C1 segment of cervical spinal cord (tissue), 14 donors: ENCODE results near the gene SUSD5.
A peak's percentile ranks its signal among the peaks of the same experiment; 100 is the strongest.

Experiments
- DNase-seq, 14 donors: peaks; one replicate each; lab custom pipeline; 2025; lab: John Stamatoyannopoulos, UW

Gene SUSD5

DNA sequence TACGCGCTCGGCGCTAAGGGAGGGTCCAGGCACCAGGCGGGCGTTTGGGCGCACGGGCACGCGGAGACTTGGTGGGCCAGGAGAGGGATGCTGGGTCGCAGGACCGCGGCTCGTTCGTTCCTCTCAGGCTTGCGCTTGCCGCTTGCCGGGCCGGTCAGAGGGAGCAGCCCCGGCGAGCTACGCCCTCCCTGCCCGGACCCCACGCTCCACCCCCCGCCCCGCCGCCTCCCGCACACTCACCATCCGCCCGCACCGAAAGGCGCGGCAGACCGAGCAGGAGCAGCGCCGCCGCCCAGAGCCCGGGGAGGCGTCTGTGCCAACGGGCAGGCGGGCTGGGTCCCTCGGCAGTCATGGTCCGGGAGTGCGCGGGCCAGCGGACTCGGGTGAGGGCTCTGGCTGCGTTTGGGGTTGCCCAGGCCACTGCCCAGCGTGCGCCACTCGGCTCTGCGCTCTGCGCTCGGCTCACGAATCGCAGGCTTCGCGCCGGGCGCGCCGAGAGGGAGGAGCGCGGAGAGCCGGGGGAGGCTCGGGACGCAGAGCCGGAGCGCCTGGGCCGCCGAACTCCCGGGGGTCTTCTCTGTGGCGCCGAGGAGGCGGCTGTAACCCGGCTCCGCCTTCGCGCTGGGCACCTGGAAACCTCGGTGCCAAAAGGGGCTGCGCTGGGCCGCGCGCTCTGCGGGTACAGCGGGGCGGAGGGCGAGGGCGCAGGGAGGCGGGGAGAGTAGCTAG is at the start of gene SUSD5:
Gene SUSD5, minus strand, starts transcription at position 365 of the 729 bp plus-strand sequence. Its CDS starts 13 bp downstream, at position 352.
- DNase-seq: peak in 2 of 14 donors; percentile 22 to 35

DNA sequence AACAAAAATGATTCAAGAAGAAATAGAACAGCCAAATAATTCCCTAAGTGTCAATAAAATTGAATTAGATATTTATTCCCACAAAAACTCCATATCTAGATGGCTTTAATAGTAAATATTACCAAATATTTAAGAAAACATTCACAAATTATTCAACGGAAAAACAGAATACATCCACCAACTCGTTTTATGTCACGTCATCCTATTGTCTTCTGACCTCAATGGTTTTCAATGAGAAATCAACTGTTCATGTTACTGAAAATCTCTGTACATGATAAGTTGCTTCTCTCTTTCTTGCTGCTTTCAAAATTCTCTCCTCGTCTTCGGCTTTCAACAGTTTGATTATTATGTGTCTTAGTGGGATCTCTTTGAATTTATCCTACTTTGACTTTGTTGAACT is 41.5 kb upstream of the SUSD5 start:
- DNase-seq: no peak

DNA sequence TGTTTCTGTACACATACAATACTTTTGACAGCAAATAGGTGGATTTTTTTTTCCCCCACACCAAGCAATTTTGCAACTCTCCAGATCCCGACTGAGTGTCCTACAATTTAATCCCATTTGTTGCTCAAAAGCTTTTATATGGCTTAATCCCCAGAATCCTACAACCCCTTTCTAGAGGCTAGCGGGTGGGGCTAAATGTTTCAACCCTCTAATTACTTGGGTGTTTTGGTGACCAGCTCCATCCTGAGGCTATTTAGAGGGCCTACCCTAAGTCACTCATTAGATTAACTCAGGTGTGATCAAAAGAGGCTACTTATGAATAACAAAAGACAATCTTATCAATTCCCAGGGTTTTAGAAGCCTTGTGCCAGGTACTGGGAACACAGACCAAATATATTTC is 37.6 kb upstream of the SUSD5 start:
- no peak for DNase-seq

GRCh38 chr3:33250712-33251111 is 32.1 kb upstream of the SUSD5 start:
- DNase-seq: no peak

DNA sequence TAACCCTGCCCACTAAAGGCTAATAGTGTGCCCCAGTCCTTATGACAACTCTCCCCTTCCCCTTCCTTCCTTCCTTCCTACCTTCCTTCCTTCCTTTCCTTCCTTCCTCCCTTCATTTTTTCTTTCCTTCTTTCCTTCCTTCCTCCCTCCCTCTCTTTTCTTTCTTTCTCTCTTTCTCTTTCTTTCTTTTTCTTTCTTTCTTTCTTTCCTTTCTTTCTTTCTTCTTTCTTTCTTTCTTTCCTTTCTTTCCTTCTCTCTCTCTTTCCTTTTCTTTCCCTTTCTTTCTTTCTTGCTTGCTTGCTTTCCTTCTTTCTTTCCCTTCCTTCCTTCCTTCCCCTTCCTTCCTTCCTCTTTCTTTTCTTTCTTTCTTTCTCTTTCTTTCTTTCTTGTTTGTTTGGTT is 28.2 kb upstream of the SUSD5 start:
- no peak for DNase-seq

- DNase-seq: no peak
These were observed 21.7 kb upstream of the SUSD5 start for GRCh38 chr3:33240261-33240660.

DNA sequence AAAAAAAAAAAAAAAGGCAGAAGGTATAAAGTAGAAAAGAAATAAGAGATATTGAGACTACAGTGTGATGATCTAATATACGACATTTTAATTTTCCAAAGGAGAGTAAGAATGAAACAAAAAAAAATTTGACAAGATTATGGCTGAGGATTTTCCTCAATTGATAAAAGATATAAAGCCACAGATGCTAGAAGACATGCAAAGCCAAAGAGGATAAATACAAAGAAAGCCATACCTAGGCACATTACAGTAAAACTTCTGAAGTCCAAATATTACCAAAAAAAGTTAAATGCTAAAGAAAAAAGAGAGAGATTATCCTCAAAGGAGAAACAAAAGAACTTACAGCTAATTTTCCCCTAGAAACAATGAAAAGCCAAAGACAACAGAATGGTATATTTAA is 20.3 kb upstream of the SUSD5 start:
- no peak for DNase-seq

DNA sequence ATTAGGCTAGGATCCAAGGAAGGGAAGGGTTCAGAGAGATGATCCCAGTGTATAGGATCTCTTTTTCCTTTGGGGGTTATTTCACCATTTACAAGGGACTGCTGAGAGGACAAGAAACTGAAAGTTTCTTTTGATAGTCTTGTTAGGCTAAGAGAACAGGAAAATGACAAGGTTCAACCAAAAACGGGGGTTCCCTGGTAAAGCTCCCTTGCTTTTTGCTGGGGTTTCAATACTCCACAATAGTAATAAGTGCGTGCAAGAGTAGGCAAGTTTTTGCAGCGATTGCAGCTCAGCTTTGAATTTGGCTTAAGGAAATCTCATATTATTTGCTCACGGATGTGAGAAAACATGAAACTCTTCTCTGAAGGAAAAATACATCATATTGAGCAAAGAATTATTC is 18.8 kb upstream of the SUSD5 start:
- DNase-seq: no peak

DNA sequence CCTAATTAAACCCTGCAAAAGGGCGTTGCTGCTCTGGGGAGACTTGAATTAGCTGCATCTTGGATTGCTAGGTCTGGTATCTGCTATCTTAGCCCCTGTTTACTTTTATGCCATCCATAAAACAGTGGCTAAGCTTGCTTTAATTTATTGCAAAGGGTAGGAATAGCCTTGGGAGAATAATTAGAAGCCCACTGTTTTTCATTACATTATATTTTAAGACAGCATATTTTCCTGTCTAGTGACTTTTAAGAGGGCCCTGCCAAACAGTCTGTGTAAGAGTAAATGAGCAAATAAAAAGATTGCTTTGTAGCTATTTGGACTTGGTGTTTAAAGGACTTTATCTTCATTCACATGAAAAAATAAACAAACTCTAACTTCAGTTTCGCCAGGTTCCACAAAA is 17.4 kb upstream of the SUSD5 start:
- no peak for DNase-seq

DNA sequence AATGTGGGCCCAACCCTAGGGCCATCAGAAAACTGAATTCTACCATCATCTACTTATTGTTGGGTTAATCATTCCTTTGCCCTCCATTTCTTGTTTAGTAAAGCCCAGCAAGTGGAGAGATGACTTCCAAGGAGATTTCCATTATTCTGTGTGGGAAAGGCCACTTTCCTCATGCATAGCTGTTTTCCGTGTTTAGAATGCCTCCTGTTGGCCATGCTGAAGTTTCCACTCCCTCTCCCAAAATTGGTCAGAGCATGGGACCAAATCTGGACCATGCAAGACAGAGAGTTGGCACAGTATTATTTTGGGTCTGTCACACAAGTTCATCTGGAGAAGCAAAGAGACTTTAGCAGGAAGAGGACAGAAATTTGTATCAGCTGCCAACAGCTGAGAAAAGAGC is 15.3 kb upstream of the SUSD5 start:
- DNase-seq: no peak

DNA sequence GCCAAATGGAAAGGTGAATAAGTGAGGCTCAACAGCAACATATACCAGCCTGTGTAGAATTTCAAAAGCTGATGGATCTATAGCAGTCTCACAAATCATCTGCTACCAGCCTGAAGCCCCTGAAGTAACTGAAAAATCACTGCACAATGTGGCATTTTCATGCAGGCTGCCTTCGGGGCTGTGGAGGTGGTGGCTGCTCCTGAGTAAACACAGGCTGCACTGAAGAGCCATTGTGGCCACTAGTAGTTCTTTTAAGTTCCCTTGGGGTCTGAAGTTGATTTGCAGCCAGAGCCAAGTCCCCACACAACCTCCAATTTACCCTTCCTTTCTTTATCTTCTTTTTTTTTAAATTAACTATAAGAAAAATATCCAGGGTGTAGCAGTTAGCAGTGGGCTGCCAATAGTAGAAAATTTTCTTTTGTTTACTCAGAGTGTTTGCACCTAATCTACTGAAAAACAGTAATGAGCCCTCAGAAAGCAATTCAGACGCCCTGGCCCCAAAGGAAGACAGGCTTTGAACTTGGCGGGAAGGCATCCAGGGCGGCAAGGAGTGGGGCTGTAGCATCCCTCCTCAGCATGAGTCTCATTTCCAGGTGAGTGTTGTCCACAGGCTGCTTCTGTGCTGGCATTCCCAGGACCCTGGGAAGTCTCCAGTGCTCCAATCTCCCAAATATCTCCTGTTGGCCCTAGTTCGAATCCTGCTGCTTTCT is 13.3 kb upstream of the SUSD5 start:
- no peak for DNase-seq

- no peak for DNase-seq
These were observed 11.3 kb upstream of the SUSD5 start for GRCh38 chr3:33229947-33230346.

- DNase-seq: no peak
These were observed 10.5 kb upstream of the SUSD5 start for GRCh38 chr3:33229066-33229465.

- DNase-seq: no peak
These were observed 2.6 kb upstream of the SUSD5 start for GRCh38 chr3:33221241-33221640.

DNA sequence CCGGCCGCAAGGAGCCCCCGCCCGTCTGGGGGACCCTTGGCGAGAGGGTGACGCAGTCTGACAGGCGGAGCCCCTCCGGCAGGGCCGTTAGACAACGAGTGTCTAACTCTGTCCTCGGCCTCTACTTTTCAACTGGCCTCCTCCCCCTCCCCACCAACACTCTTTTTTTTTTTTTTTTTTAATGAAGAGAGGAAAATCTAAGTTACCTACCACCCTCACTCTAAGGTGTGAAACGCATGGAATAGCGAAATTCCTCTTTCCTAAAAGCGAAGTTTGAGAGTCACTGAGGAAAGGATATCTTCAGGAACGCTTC is 521 bp upstream of the SUSD5 start:
- DNase-seq: no peak

DNA sequence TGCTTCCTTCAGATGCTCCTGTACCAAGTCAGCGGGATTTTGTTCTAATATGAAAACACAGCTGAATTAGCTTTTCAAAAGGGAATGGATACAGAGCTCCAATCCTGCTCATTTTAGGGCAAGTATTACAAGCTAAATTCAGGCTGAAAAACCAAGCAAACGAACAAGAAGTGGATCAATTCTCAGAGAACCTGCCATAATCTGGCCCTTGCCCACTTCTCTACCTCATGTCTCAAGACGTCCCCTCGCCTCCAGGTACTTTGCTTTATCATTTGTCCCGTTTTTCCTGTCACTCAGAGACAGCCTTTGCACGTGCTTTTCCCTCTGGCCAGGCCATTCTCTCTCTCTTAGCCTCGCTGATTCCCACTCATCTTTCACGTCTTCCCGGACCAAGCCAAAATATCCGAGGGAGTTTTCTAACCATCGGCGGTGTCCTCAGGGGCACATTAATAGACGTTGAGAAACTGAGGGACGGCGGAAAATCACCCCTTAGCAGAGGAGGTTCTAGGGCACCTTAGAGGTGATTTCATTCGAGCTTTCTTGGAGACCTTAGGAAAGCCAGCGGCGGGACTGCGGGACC is 654 bp downstream of the SUSD5 start:
- DNase-seq: no peak

DNA sequence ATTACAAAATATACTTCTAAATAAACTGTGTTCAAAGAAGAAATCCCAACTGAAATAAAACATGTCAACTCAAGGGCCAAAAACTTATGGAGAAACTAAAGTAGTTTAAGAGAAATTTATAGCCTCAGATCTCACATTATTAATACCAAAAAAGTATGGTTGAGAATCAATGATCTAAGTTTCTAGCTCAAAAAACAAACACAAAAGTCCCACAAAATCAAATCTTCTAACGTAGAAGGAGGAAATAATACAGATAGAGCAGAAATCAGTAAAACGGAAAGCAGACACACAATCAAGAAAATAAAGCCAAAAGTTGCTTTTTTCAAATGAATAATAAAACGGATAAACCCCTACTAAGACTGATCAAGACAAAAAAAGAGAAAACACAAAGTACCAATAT is 2.9 kb downstream of the SUSD5 start:
- DNase-seq: no peak

- DNase-seq: no peak
These were observed 6.2 kb downstream of the SUSD5 start for GRCh38 chr3:33212406-33212805.

- DNase-seq: no peak
These were observed 7.2 kb downstream of the SUSD5 start for GRCh38 chr3:33211444-33211843.

- DNase-seq: no peak
These were observed 9.3 kb downstream of the SUSD5 start for GRCh38 chr3:33209357-33209756.

DNA sequence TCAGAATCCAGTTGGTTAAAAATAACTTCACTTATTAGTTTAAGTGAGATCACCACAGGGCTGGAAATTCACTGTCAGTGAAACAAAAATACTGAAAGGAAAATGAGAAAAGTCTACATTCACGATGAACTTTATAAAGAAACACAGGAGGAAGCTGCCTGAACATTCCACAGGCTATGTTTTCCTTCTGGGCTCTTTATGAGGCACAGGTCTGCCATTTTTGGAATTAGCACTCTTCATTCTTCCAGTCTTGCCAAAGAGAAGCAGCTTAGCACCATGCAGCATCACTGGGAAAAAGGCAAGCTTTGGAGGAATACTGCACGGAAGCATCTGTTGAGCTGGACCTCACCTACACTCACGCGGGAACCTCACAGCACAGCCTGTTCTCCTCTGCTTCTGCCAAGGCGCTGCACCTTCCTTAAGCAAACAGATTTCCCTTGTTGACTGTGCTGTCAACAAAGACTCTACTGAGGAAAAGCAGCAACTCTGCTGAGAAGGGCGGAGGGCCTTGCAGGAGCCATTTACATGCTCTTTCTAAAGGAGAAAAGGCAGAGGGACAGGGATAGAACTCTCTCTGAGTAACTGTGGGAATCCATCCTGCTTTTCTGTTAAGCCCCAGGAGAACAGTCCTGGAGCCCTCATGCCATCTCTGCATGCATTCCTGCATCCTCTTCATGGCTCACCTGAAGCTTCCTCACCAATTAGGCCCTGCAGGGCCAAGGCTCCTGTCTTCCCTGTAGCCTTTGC is 15.7 kb downstream of the SUSD5 start:
- no peak for DNase-seq

DNA sequence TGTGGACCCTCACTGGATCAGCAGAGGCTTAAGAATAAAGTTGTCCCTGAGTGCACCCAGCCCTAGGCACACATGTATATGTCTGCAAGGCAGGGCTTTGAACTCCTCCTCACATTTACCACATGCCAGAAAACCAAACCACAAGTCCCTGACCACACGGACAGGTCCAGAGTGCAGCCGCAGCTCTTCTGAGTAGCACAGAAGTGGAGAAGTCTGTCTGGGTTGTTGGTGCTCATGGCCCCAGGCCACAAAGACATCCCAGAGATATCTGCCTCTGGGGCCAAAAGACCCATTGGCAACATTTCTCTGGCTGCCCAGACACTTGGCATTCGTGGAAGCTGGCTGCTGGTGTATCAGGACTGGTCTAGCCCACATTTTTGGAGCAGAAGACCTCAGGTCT is 17.4 kb downstream of the SUSD5 start:
- no peak for DNase-seq

DNA sequence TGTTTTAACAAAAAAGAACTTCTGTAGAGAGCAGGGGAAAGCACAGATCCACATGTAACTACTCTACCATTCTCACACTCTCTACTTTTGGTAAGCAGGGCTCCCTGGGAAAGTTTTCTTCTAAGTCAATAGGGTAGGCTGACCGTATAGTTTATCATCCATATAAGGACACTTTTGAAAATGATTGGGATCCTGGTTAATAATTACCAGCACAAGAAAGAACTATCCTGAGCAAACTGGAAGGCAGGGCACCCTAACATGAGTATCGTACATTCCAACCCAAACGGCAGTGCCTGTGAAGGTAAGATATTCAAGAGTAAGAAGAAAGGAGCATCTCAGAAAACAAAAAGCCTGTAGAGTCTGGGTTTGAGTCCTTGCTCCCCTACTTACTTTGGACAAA is 22.1 kb downstream of the SUSD5 start:
- DNase-seq: no peak
